ENCODE measurements around the gene KCNJ6.

KCNJ6 gene

DNA sequence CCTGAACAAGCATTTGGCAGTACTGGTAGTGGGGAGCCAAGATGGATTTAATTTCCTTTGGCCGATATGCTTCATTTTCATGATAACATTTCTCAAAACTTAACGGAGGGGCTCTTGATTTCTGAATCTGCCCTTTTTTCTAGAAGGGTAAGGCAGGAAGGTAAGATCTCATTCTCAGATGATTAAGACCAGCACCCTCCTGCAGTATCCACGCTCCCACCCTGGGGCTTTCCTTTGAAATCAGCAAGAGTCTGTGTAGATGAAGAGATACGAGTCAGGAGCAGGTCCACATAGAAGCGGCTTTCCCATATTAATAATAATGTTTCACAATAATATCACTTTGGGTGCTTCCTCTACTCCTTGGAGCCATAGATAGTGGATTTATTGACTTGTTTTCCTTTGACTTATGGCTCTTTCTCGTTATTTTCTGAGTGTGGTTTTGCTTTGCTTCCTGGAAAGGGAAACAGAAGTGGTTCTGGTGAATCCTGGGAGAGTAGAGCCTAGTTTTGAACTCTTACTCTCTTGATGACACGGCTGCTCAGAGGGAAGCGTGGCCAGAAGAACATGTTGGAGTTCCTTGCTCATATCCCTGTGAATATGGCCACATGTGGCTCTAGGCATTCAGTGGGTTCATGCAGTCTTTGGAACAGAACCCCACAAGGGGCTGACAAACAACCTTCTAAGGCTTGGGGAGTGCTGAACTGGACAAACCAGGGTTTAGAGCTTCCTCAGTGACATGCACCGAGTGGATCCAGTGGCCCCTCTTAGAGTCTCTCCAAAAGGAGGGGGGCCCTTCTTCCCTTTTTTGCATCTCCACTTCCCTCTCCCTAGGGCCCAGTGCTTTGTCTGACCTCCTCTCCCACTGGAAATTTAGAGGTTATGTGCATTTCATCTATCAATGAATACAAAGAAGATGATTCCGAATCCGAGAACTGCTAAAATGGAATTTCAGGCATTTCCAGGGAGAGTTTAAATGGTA is 354.0 kb downstream of the KCNJ6 start:
- TF ChIP-seq ZNF274 (IDR thresholded peaks at IDR 0.05; ENCODE audit: low read depth, low read length) = no peak
- H3K4me3 ChIP-seq (ENCODE audit: low read length) = no peak overlapping the region

DNA sequence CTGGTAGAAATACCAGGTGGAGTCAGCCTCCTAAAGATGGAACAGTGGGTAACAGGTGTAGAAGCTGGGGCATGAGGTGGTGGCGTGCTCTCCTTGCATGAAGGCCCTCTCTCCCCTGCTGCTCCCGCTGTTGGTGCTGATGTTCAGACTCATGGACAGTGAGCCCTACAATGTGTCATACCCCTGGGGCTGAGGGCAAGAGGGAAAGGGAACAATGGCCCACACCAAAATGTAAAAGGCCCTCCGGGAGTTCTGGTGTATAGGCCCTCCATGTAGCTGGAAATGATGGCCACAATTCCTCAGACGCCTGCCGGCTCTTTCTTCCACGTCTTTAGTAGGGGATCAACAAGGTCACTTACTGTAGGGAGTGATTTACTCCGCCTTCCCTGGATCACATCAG is 354.8 kb downstream of the KCNJ6 start:
- TF ChIP-seq ZNF274 (IDR thresholded peaks at IDR 0.05; ENCODE audit: low read depth, low read length) = no peak
- no peak overlapping the region for H3K4me3 ChIP-seq (ENCODE audit: low read length)

DNA sequence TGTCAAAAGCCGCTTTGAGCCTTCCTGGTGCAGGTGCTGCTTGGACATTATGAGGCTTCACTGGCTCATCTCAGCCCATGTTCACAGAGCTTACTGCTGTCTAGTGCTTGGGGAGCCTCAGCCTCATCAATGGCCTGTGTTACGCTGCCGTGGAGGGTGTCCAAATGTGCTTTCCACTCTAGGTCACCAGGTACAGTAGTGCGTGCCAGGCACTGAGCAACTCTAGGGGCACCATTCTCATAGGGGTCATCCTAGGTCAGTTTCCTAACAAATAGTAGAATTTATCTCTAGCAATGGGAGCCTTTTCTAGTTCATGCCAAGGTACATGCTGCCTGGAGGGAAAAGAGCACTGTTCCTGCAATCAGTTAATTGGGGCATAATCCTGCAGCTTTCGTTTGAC is 355.9 kb downstream of the KCNJ6 start:
- H3K4me3 ChIP-seq (ENCODE audit: low read length) = no peak overlapping the region
- TF ChIP-seq ZNF274 (IDR thresholded peaks at IDR 0.05; ENCODE audit: low read depth, low read length) = no peak

DNA sequence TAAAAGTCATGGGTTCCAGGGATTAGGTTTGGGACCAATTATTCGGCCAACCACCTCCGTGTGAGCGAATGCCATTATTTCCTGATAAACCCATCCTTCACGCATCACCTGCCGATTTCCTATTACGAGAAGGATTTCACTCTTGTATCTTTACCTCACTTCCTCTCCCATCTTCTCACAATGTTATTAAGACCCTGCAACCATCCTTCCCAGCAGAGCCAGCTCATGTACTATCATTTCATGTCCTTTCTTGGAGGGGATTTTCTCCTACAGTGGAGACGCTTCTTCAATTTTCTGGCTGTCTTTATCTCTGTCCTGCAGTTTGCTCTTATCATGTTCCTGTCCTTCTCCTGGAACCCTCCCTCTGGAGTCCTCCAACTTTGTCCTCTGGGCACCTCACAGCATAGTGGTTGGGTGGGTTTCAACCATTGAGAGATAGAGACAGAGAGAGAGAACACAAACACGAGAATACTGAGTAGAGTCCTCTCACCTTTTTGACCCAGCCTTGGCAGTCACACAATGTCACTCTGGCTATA is 357.5 kb downstream of the KCNJ6 start:
- no peak overlapping the region for H3K4me3 ChIP-seq (ENCODE audit: low read length)
- TF ChIP-seq ZNF274 (IDR thresholded peaks at IDR 0.05; ENCODE audit: low read depth, low read length) = no peak

Data from GM08714 (cell line).